OCI-LY1 (cell line): Measurements from ENCODE around the gene CTU1.

Source experiments
- H2AFZ ChIP-seq: fragments of 200-600 bp; sonication (generic), shearing (Covaris generic); 2 replicates; pipeline ENCODE4 v1.6.0; 2014; ENCODE audit warnings: antibody characterized with exemption, mild to moderate bottlenecking, low read length
- H3F3A ChIP-seq: fragments of 200-600 bp; sonication (generic), shearing (Covaris generic); 2 replicates; pipeline ENCODE4 v1.6.0; 2014; ENCODE audit warnings: mild to moderate bottlenecking, antibody characterized with exemption, low read length, moderate library complexity; ENCODE audit not compliant: insufficient read depth
- H3K27ac ChIP-seq: fragments of 200-600 bp; sonication (generic); 2 replicates; pipeline ENCODE4 v1.5.1; 2014; ENCODE audit warnings: low read length, mixed run types, mild to moderate bottlenecking, low read depth; ENCODE audit not compliant: poor library complexity, severe bottlenecking
- H3K27me3 ChIP-seq: fragments of 200-600 bp; sonication (generic); 2 replicates; pipeline ENCODE4 v1.6.0; 2014; ENCODE audit warnings: antibody characterized with exemption, mild to moderate bottlenecking, low read length, moderate library complexity; ENCODE audit not compliant: insufficient read depth
- H3K36me3 ChIP-seq: fragments of 200-600 bp; sonication (generic); 2 replicates; pipeline ENCODE4 v1.6.1; 2014; ENCODE audit warnings: mild to moderate bottlenecking, antibody characterized with exemption, low read length, moderate library complexity, mixed read lengths; ENCODE audit not compliant: insufficient read depth
- H3K4me1 ChIP-seq: fragments of 200-600 bp; sonication (generic); 2 replicates; pipeline ENCODE4 v1.5.1; 2014; ENCODE audit warnings: mild to moderate bottlenecking, low read length, moderate library complexity; ENCODE audit not compliant: insufficient read depth, severe bottlenecking
- H3K4me2 ChIP-seq: fragments of 200-600 bp; sonication (generic), shearing (Covaris generic); 2 replicates; pipeline ENCODE4 v1.6.1; 2014; ENCODE audit warnings: low read length
- H3K4me3 ChIP-seq: fragments of 200-600 bp; sonication (generic); 2 replicates; pipeline ENCODE4 v1.5.1; 2014; ENCODE audit warnings: low read length, low read depth, mild to moderate bottlenecking, mixed read lengths; ENCODE audit not compliant: poor library complexity, severe bottlenecking
- H3K79me2 ChIP-seq: fragments of 200-600 bp; shearing (Covaris generic); 2 replicates; pipeline ENCODE4 v1.6.1; 2016; ENCODE audit warnings: mixed run types, low read length, mixed read lengths; ENCODE audit not compliant: insufficient read depth
- H3K9ac ChIP-seq: fragments of 200-600 bp; sonication (generic), shearing (Covaris generic); 2 replicates; pipeline ENCODE4 v1.6.1; 2014; ENCODE audit warnings: mild to moderate bottlenecking, low read length, mixed read lengths
- H3K9me2 ChIP-seq: fragments of 200-600 bp; sonication (generic), shearing (Covaris generic); 2 replicates; pipeline ENCODE4 v1.6.1; 2014; ENCODE audit warnings: low read depth, mild to moderate bottlenecking, low read length, mixed read lengths
- H3K9me3 ChIP-seq: fragments of 200-600 bp; shearing (Covaris generic); 2 replicates; pipeline ENCODE4 v1.6.1; 2014; ENCODE audit warnings: low read length, mixed read lengths
- H4K20me1 ChIP-seq: fragments of 200-600 bp; sonication (generic), shearing (Covaris generic); 2 replicates; pipeline ENCODE4 v1.6.0; 2016; ENCODE audit warnings: mild to moderate bottlenecking, low read length; ENCODE audit not compliant: insufficient read depth
- EZH2 ChIP-seq: fragments of 200-600 bp; sonication (generic), shearing (Covaris generic); IDR thresholded peaks from 2 replicates; pipeline ENCODE4 v1.8.0; 2017; ENCODE audit warnings: borderline replicate concordance, mixed run types, mild to moderate bottlenecking, antibody characterized with exemption, low read length, moderate library complexity, mixed read lengths
- TF ChIP-seq, protein P1 (sequence below): fragments of 200-600 bp; sonication (generic), shearing (Covaris generic); IDR thresholded peaks from 2 replicates; pipeline ENCODE4 v1.5.1; 2017; ENCODE audit warnings: mild to moderate bottlenecking, antibody characterized with exemption, low read length, moderate library complexity, mixed read lengths

Gene CTU1

DNA sequence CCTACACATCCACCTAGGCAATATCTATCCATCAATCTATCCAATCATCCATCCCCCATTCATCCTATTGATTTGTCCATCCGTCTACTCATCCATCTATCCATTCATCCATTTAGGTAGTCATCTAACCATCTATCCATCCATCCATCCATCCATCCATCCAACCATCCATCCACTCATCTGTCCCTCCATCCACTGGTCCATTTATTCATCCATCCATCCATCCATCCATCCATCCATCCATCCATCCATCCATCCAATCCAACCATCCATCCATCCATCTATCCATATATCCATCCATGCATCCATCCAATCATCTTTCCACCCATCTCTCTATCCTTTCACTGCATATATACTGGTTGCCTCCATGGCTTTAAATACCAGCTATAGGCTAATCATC, 47.2 kb downstream of the CTU1 start:
- H3K4me1 ChIP-seq: no peaks in the 10 kb centered on the region
- no peak overlapping the region for H3K4me3 ChIP-seq
- no peaks in the 10 kb centered on the region for H3K9me3 ChIP-seq
- H3K27me3 ChIP-seq: no peaks in the 10 kb centered on the region
- H3K4me2 ChIP-seq: no peak overlapping the region
- H4K20me1 ChIP-seq: no peaks in the 10 kb centered on the region
- H3K36me3 ChIP-seq: no peaks in the 10 kb centered on the region
- no peaks in the 10 kb centered on the region for H3K79me2 ChIP-seq
- H3K9ac ChIP-seq: no peak overlapping the region
- H3K9me2 ChIP-seq: no peaks in the 10 kb centered on the region
- TF ChIP-seq EZH2: no peak
- TF ChIP-seq, protein P1, sequence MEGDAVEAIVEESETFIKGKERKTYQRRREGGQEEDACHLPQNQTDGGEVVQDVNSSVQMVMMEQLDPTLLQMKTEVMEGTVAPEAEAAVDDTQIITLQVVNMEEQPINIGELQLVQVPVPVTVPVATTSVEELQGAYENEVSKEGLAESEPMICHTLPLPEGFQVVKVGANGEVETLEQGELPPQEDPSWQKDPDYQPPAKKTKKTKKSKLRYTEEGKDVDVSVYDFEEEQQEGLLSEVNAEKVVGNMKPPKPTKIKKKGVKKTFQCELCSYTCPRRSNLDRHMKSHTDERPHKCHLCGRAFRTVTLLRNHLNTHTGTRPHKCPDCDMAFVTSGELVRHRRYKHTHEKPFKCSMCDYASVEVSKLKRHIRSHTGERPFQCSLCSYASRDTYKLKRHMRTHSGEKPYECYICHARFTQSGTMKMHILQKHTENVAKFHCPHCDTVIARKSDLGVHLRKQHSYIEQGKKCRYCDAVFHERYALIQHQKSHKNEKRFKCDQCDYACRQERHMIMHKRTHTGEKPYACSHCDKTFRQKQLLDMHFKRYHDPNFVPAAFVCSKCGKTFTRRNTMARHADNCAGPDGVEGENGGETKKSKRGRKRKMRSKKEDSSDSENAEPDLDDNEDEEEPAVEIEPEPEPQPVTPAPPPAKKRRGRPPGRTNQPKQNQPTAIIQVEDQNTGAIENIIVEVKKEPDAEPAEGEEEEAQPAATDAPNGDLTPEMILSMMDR: no peak
- no peak overlapping the region for H2AFZ ChIP-seq
- no peaks in the 10 kb centered on the region for H3F3A ChIP-seq
- H3K27ac ChIP-seq: no peak overlapping the region

DNA sequence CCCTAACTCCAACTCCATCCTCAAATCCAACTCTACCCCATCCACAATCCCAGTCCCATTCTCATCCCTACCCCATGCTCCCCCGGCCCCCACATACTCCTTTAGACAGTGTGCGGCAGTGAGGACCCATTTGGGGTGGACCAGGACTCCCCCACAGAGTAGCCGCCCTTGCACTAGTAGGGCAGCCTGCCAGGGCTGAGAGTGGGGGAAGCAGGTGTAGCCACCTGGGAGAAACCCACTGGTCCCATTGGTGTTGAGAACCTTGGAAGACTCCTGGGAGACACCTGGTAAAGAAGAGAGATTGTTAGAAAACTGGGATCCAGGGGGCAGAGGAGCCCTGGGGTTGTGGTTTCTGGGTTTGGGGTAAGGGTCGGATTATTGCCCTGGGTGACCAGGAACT, 47.9 kb downstream of the CTU1 start:
- H3K79me2 ChIP-seq: no peaks in the 10 kb centered on the region

DNA sequence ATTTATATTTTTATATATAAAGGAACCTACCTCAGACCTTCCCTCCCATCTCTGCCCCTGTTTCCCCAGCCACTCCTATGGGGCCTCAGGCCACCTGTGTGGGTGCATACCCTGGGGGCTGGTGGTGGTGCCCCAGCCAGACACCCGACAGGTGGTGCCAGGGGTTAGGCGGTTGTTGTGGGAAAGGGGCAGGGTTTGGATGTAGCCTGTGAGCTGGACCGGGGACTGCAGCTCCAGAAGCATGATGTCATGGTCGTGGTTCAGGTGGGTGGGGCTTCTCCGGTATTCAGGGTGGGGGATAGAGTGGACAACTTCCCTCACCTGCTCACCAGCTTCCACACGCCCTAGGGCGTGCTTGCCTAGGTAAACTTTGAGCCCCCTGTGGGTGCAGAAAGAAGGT, 48.5 kb downstream of the CTU1 start:
- Histone ChIP-seq H3K36me3 (no peaks in the 10 kb centered on the region), H3K27me3 (no peaks in the 10 kb centered on the region), H2AFZ (no peak overlapping the region), H3K4me2 (no peak overlapping the region), H3F3A (no peaks in the 10 kb centered on the region), H3K79me2 (no peaks in the 10 kb centered on the region), H3K9me2 (no peaks in the 10 kb centered on the region), H3K9ac (no peak overlapping the region), H3K27ac (no peak overlapping the region), H3K9me3 (no peaks in the 10 kb centered on the region), H4K20me1 (no peaks in the 10 kb centered on the region), H3K4me3 (no peak overlapping the region), H3K4me1 (no peaks in the 10 kb centered on the region)
- TF ChIP-seq, protein P1: no peak
- TF ChIP-seq EZH2: no peak

More for the DNA sequence above, 47.9 kb downstream of the CTU1 start:
- Histone ChIP-seq H3K27me3 (no peaks in the 10 kb centered on the region), H3K9ac (no peak overlapping the region), H3K9me3 (no peaks in the 10 kb centered on the region), H3K9me2 (no peaks in the 10 kb centered on the region), H3K4me3 (no peak overlapping the region), H3K4me1 (no peaks in the 10 kb centered on the region), H3K27ac (no peak overlapping the region), H3K4me2 (no peak overlapping the region), H2AFZ (no peak overlapping the region), H4K20me1 (no peaks in the 10 kb centered on the region), H3F3A (no peaks in the 10 kb centered on the region), H3K36me3 (no peaks in the 10 kb centered on the region)
- no peak for TF ChIP-seq EZH2
- TF ChIP-seq, protein P1: no peak
